Mesothelial cell of epicardium (in vitro differentiated cells): ENCODE data around the gene TUBGCP4. TPM values are rescaled to one million over a fixed set of nuclear protein-coding genes. Genes with fewer than 3 reads are reported as not detected.

Experiments
- DNase-seq, 2 experiments: peaks; one replicate each; pipeline ENCODE4 v3.0.0; 2021; ENCODE audit warnings: low spot score in 2 of 2; ENCODE audit not compliant: unreplicated experiment in 2 of 2
- H3K27ac Mint-ChIP-seq: 2 replicates; pipeline ENCODE4 v1.8.0; 2021; ENCODE audit warnings: mixed read lengths
- H3K27me3 Mint-ChIP-seq: 2 replicates; pipeline ENCODE4 v1.8.0; 2021; ENCODE audit warnings: low read depth, mixed read lengths
- H3K36me3 Mint-ChIP-seq: 2 replicates; pipeline ENCODE4 v1.8.0; 2021; ENCODE audit warnings: mixed read lengths
- H3K4me1 Mint-ChIP-seq: 2 replicates; pipeline ENCODE4 v1.8.0; 2021; ENCODE audit warnings: mixed read lengths
- H3K4me3 Mint-ChIP-seq: 2 replicates; pipeline ENCODE4 v1.8.0; 2021; ENCODE audit warnings: mild to moderate bottlenecking, moderate library complexity, mixed read lengths
- H3K9me3 Mint-ChIP-seq: 2 replicates; pipeline ENCODE4 v1.8.0; 2021; ENCODE audit warnings: mixed read lengths
- CTCF ChIP-seq: fragments of 200-600 bp; sonication (generic); IDR thresholded peaks from one replicate; pipeline ENCODE4 v1.5.0; 2021; ENCODE audit warnings: antibody characterized with exemption; ENCODE audit not compliant: unreplicated experiment
- total RNA-seq: library from RNA; stranded (reverse); gene quantifications from 3 replicates; pipeline ENCODE4 v1.2.1, GENCODE V29; 2021

Gene TUBGCP4
- total RNA-seq, 1 donor from 2014 or later: 26.3 TPM

- Mint-ChIP-seq H3K4me3 (peak overlapping the region; percentile 92), H3K27ac (peak overlapping the region; percentile 98), H3K9me3 (no peaks in the 10 kb centered on the region), H3K4me1 (peaks cover 35% of the 10 kb centered on the region), H3K36me3 (peaks cover 11% of the 10 kb centered on the region), H3K27me3 (peaks cover under 1% of the 10 kb centered on the region)
- no peak for DNase-seq
- no peak for TF ChIP-seq CTCF
These were observed 40.2 kb upstream of the TUBGCP4 start for GRCh38 chr15:43330780-43331087.

- no peak overlapping the region for H3K4me3 Mint-ChIP-seq
- DNase-seq: no peak
- H3K27ac Mint-ChIP-seq: no peak overlapping the region
- TF ChIP-seq CTCF: no peak
- no peaks in the 10 kb centered on the region for H3K9me3 Mint-ChIP-seq
- H3K36me3 Mint-ChIP-seq: peaks cover 20% of the 10 kb centered on the region
- H3K27me3 Mint-ChIP-seq: no peaks in the 10 kb centered on the region
- H3K4me1 Mint-ChIP-seq: no peaks in the 10 kb centered on the region
These were observed 24.6 kb upstream of the TUBGCP4 start for GRCh38 chr15:43346305-43346704.

GRCh38 chr15:43347114-43347513, 23.8 kb upstream of the TUBGCP4 start:
- Mint-ChIP-seq H3K27me3 (no peaks in the 10 kb centered on the region), H3K4me1 (no peaks in the 10 kb centered on the region), H3K27ac (no peak overlapping the region), H3K4me3 (no peak overlapping the region), H3K36me3 (peaks cover 20% of the 10 kb centered on the region), H3K9me3 (no peaks in the 10 kb centered on the region)
- TF ChIP-seq CTCF: no peak
- no peak for DNase-seq

GRCh38 chr15:43352693-43353382, 18.1 kb upstream of the TUBGCP4 start:
- no peak for TF ChIP-seq CTCF
- DNase-seq: no peak
- Mint-ChIP-seq H3K9me3 (peaks cover 1% of the 10 kb centered on the region), H3K4me3 (no peak overlapping the region), H3K27me3 (no peaks in the 10 kb centered on the region), H3K4me1 (no peaks in the 10 kb centered on the region), H3K27ac (no peak overlapping the region), H3K36me3 (peaks cover 31% of the 10 kb centered on the region)

GRCh38 chr15:43360821-43361220, 10.1 kb upstream of the TUBGCP4 start:
- no peak for TF ChIP-seq CTCF
- peaks cover 58% of the 10 kb centered on the region for H3K9me3 Mint-ChIP-seq
- no peak for DNase-seq

More at GRCh38 chr15:43360821-43361220, 10.1 kb upstream of the TUBGCP4 start:
- H3K27me3 Mint-ChIP-seq: no peaks in the 10 kb centered on the region
- no peak overlapping the region for H3K4me3 Mint-ChIP-seq
- peaks cover 85% of the 10 kb centered on the region for H3K36me3 Mint-ChIP-seq
- H3K27ac Mint-ChIP-seq: no peak overlapping the region
- H3K4me1 Mint-ChIP-seq: no peaks in the 10 kb centered on the region
